IPS-11a (cell line): ENCODE measurements around the gene ZDHHC17.

Source experiments
- H3K4me3 ChIP-seq: one replicate; pipeline ENCODE4 v1.5.1; 2013; ENCODE audit warnings: low read depth, low read length, control low read depth

Gene ZDHHC17

GRCh38 chr12:76874491-76875190 is 110.7 kb downstream of the ZDHHC17 start:
- H3K4me3 ChIP-seq = no peak overlapping the region

- H3K4me3 ChIP-seq = no peak overlapping the region
These were observed 112.8 kb downstream of the ZDHHC17 start for GRCh38 chr12:76876696-76877229.

GRCh38 chr12:76878099-76878898 is 114.4 kb downstream of the ZDHHC17 start:
- H3K4me3 ChIP-seq = peak overlapping the region; percentile 79

GRCh38 chr12:76878899-76879709 is 115.2 kb downstream of the ZDHHC17 start, which contains the start of gene CSRP2:
CSRP2 (minus strand) TSS chr12:76879019; CDS start chr12:76866260, 12,759 bp downstream.
- H3K4me3 ChIP-seq = peak within 1 kb of the TSS; percentile 79

GRCh38 chr12:76879710-76880518 is 116.0 kb downstream of the ZDHHC17 start:
- peak overlapping the region; percentile 69 for H3K4me3 ChIP-seq

- H3K4me3 ChIP-seq = no peak overlapping the region
These were observed 116.7 kb downstream of the ZDHHC17 start for GRCh38 chr12:76880519-76881023.

- H3K4me3 ChIP-seq = no peak overlapping the region
These were observed 117.2 kb downstream of the ZDHHC17 start for GRCh38 chr12:76881142-76881541.

- H3K4me3 ChIP-seq = no peak overlapping the region
These were observed 118.5 kb downstream of the ZDHHC17 start for GRCh38 chr12:76882367-76882766.

GRCh38 chr12:76883151-76883550 is 119.2 kb downstream of the ZDHHC17 start:
- no peak overlapping the region for H3K4me3 ChIP-seq

- no peak overlapping the region for H3K4me3 ChIP-seq
These were observed 119.9 kb downstream of the ZDHHC17 start for GRCh38 chr12:76883811-76884210.

GRCh38 chr12:76888775-76889174 is 124.9 kb downstream of the ZDHHC17 start:
- no peak overlapping the region for H3K4me3 ChIP-seq

- no peak overlapping the region for H3K4me3 ChIP-seq
These were observed 126.5 kb downstream of the ZDHHC17 start for GRCh38 chr12:76890151-76891143.

GRCh38 chr12:76891609-76892008 is 127.7 kb downstream of the ZDHHC17 start:
- no peak overlapping the region for H3K4me3 ChIP-seq

- H3K4me3 ChIP-seq = no peak overlapping the region
These were observed 131.9 kb downstream of the ZDHHC17 start for GRCh38 chr12:76895796-76896195.

- no peak overlapping the region for H3K4me3 ChIP-seq
These were observed 132.4 kb downstream of the ZDHHC17 start for GRCh38 chr12:76896274-76896673.

- H3K4me3 ChIP-seq = no peak overlapping the region
These were observed 134.5 kb downstream of the ZDHHC17 start for GRCh38 chr12:76898442-76898841.

- H3K4me3 ChIP-seq = no peak overlapping the region
These were observed 135.6 kb downstream of the ZDHHC17 start for GRCh38 chr12:76899522-76899921.

- H3K4me3 ChIP-seq = no peak overlapping the region
These were observed 137.9 kb downstream of the ZDHHC17 start for GRCh38 chr12:76901628-76902380.
